ENCODE measurements around the gene PRKCH. TPM values are rescaled to one million over a fixed set of nuclear protein-coding genes. Genes with fewer than 3 reads are reported as not detected.
A peak's percentile ranks its signal among the peaks of the same experiment; 100 is the strongest.

Gene PRKCH
- total RNA-seq, 4 donors from 2014 or later, result 49.5 to 147 (median 59.2) TPM

DNA sequence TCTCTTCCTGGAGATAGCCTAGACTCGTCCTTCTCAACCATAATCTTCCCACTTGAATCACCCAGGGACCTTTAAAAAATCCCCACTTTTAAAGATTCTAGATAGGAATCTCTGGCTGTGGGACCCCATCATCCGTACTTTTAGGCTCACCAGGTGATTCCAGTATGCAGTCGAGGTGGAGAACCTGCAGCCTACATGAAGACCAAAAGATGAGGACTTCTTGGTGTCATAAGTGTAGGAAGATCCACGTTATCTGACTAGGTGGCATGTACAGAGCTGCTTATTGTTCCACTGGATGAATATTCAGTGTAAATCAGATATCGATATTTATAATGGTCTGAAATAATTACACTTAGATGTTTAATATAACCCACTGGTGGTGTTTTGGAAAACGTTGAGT lies 2.6 kb downstream of the PRKCH start:
- Histone ChIP-seq H3K36me3 (no peaks in the 10 kb centered on the region), H3K4me1 (peaks cover 34% of the 10 kb centered on the region), H3K27me3 (peaks cover 3% of the 10 kb centered on the region), H3K27ac (no peak overlapping the region), H3K4me3 (peak overlapping the region; percentile 90), H3K9me3 (no peaks in the 10 kb centered on the region)
- no peak for DNase-seq (ENCODE audit: low spot score in 2 of 2)
- no peak for TF ChIP-seq POLR2A (IDR thresholded peaks at IDR 0.05)
- no peak for TF ChIP-seq EP300 (IDR thresholded peaks at IDR 0.05)
- TF ChIP-seq POLR2AphosphoS5 (IDR thresholded peaks at IDR 0.05), result no peak
- TF ChIP-seq, protein P1, sequence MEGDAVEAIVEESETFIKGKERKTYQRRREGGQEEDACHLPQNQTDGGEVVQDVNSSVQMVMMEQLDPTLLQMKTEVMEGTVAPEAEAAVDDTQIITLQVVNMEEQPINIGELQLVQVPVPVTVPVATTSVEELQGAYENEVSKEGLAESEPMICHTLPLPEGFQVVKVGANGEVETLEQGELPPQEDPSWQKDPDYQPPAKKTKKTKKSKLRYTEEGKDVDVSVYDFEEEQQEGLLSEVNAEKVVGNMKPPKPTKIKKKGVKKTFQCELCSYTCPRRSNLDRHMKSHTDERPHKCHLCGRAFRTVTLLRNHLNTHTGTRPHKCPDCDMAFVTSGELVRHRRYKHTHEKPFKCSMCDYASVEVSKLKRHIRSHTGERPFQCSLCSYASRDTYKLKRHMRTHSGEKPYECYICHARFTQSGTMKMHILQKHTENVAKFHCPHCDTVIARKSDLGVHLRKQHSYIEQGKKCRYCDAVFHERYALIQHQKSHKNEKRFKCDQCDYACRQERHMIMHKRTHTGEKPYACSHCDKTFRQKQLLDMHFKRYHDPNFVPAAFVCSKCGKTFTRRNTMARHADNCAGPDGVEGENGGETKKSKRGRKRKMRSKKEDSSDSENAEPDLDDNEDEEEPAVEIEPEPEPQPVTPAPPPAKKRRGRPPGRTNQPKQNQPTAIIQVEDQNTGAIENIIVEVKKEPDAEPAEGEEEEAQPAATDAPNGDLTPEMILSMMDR (IDR thresholded peaks at IDR 0.05), result no peak
- 73% methylated on average over 6 of the region's 6 CpGs for WGBS

DNA sequence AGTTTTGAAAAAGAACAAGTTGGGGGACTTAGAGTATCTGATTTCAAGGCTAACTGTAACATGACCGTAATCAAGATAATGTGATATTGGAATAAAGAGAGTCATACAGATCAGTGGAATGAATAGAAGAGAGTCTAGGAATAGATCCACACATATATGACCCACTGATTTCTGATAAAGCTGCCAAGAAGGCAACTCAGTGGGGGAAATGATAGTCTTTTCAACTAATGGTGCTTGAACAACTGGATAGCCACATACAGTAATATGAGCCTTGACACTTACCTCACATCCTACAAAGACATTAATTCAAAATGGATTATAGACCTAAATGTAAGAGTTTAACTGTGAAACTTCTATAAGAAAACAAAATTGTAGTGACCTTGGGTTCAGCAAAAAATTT lies 3.8 kb downstream of the PRKCH start:
- H3K27me3 ChIP-seq, result peaks cover 3% of the 10 kb centered on the region
- 84% methylated on average over 1 of the region's 1 CpG for WGBS
- H3K36me3 ChIP-seq, result no peaks in the 10 kb centered on the region
- H3K9me3 ChIP-seq, result no peaks in the 10 kb centered on the region
- H3K4me1 ChIP-seq, result peaks cover 39% of the 10 kb centered on the region
- no peak overlapping the region for H3K27ac ChIP-seq
- H3K4me3 ChIP-seq, result no peak overlapping the region
- TF ChIP-seq POLR2A (IDR thresholded peaks at IDR 0.05), result no peak
- TF ChIP-seq, protein P1 (IDR thresholded peaks at IDR 0.05), result no peak
- TF ChIP-seq POLR2AphosphoS5 (IDR thresholded peaks at IDR 0.05), result no peak
- TF ChIP-seq EP300 (IDR thresholded peaks at IDR 0.05), result no peak
- no peak for DNase-seq (ENCODE audit: low spot score in 2 of 2)

DNA sequence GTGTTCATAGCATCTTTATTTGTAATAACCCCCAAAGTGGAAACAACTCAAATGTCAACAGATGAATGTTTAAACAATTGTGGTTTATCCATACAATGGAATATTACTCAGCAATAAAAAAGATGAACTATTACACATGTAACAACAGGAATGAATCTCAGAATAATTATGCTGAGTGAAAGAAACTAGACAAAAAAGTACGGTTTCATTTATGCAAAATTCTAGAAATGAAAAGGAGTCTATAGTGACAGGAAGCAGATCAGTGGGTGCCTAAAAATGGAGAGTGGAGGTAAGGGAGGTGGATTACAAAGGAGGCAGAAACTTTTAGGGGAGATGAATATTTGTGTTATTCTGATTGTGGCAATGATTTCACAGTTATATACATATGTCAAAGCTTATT lies 4.8 kb downstream of the PRKCH start:
- no peak for TF ChIP-seq POLR2AphosphoS5 (IDR thresholded peaks at IDR 0.05)
- 96% methylated on average over 1 of the region's 1 CpG for WGBS
- Histone ChIP-seq H3K4me3 (no peak overlapping the region), H3K36me3 (no peaks in the 10 kb centered on the region), H3K27me3 (peaks cover 3% of the 10 kb centered on the region), H3K27ac (peak overlapping the region; percentile 57), H3K9me3 (no peaks in the 10 kb centered on the region), H3K4me1 (peaks cover 33% of the 10 kb centered on the region)
- no peak for DNase-seq (ENCODE audit: low spot score in 2 of 2)

DNA sequence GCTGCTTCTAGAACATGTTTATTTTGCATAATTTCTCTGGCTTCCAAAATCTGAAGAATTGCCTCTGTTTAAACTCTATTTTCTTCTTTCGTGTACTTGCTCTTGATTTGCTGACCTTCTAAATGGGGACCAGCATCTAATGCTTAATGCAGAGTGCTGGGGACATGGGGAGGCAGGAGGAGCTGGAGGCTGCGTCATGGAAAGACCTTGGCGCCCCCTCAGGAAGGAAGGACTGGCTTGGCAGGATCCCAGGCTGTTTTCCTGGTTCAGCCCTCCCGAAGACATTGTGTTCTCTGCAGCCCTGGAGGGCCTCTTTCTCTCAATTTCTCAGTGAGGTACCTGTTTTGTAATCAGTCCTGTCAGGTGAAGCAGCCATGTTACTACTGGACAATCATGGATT lies 5.5 kb downstream of the PRKCH start:
- TF ChIP-seq POLR2AphosphoS5 (IDR thresholded peaks at IDR 0.05), result peak in 2 of 3 donors; percentile 51 to 62
- no peak for TF ChIP-seq EP300 (IDR thresholded peaks at IDR 0.05)
- no peak for TF ChIP-seq POLR2A (IDR thresholded peaks at IDR 0.05)
- TF ChIP-seq, protein P1 (IDR thresholded peaks at IDR 0.05), result no peak
- peaks cover 35% of the 10 kb centered on the region for H3K4me1 ChIP-seq
- no peaks in the 10 kb centered on the region for H3K9me3 ChIP-seq
- DNase-seq (ENCODE audit: low spot score in 2 of 2), result peak in 1 of 2 donors; percentile 80
- peak overlapping the region; percentile 57 for H3K27ac ChIP-seq
- H3K27me3 ChIP-seq, result peaks cover under 1% of the 10 kb centered on the region
- 28% methylated on average over 4 of the region's 4 CpGs for WGBS
- H3K36me3 ChIP-seq, result no peaks in the 10 kb centered on the region
- no peak overlapping the region for H3K4me3 ChIP-seq

DNA sequence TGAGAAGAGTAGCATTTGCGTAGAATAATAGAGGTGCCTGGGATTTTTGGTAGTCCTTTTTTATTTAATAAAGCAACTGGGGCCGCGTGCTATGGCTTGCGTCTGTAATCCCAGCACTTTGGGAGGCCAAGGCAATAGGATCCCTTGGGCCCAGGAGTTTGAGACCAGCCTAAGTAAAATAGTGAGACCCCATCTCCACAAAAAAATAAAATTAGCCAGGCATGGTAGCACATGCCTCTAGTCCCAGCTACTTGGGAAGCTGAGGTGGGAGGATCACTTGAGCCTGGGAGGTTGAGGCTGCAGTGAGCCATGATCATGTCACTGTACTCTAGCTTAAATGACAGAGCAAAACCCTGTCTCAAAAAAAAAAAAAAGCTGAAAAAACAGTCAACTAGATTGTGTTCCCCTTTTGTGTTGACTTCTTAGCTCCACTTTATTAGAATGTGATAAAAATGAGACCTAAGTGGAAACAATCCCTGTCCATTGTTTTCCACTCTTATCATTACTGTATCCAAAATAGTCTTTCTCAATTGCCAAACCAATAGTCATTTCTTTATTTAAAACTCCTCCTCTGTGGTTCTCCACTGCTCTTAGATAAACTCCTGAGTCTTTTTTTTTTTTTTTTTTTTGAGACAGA lies 7.4 kb downstream of the PRKCH start:
- no peak for DNase-seq (ENCODE audit: low spot score in 2 of 2)
- Histone ChIP-seq H3K27ac (no peak overlapping the region), H3K4me3 (no peak overlapping the region), H3K36me3 (no peaks in the 10 kb centered on the region), H3K9me3 (no peaks in the 10 kb centered on the region), H3K4me1 (peaks cover 34% of the 10 kb centered on the region), H3K27me3 (no peaks in the 10 kb centered on the region)
- TF ChIP-seq POLR2AphosphoS5 (IDR thresholded peaks at IDR 0.05), result no peak
- no peak for TF ChIP-seq EP300 (IDR thresholded peaks at IDR 0.05)
- TF ChIP-seq POLR2A (IDR thresholded peaks at IDR 0.05), result no peak
- TF ChIP-seq, protein P1 (IDR thresholded peaks at IDR 0.05), result no peak
- WGBS, result 88% methylated on average over 4 of the region's 4 CpGs
